K562 (cell line): ENCODE data around the gene ATPAF2. TPM values are rescaled to one million over a fixed set of nuclear protein-coding genes. Genes with fewer than 3 reads are reported as not detected.

Experiments used
- FOXA3 ChIP-seq, 2 experiments: fragments of 450-650 bp in 1 of 2; sonication (generic) in 1 of 2; formaldehyde crosslinking; IDR thresholded peaks in 1 of 2; conservative IDR thresholded peaks in 1 of 2; 2 replicates each; pipeline versions ENCODE4 v1.4.0 to v1.8.0; 2020 to 2022; ENCODE audit warnings: mild to moderate bottlenecking in 2 of 2, missing genetic modification reagents in 1 of 2
- HNRNPK ChIP-seq: fragments of 200-400 bp; formaldehyde crosslinking; IDR thresholded peaks from one replicate; pipeline ENCODE4 v1.6.1; 2018; ENCODE audit warnings: mild to moderate bottlenecking, low read depth, low read length; ENCODE audit not compliant: poor library complexity, severe bottlenecking
- NFIC ChIP-seq: fragments of 450-650 bp; IDR thresholded peaks from 2 replicates; pipeline ENCODE4 v1.6.1; 2017; ENCODE audit warnings: mild to moderate bottlenecking, inconsistent platforms
- NFYB ChIP-seq: IDR thresholded peaks from 2 replicates; pipeline ENCODE4 v1.6.1; 2011; ENCODE audit warnings: mild to moderate bottlenecking, moderate library complexity; ENCODE audit not compliant: insufficient read length; ENCODE audit errors: extremely low read depth
- PHF21A ChIP-seq: fragments of 450-650 bp; IDR thresholded peaks from 2 replicates; pipeline ENCODE4 v1.6.1; 2017; ENCODE audit warnings: low read depth, borderline replicate concordance
- POLR2A ChIP-seq: fragments of 450-650 bp; conservative IDR thresholded peaks from 2 replicates; pipeline ENCODE4 v1.6.1; 2016
- SRSF7 ChIP-seq: fragments of 200-400 bp; formaldehyde crosslinking; optimal IDR thresholded peaks from 2 replicates; pipeline ENCODE3; 2017; ENCODE audit warnings: mild to moderate bottlenecking, low read depth, low read length
- ZNF707 ChIP-seq: fragments of 250-450 bp; sonication (Bioruptor Pico); conservative IDR thresholded peaks from 2 replicates; pipeline ENCODE4 v1.8.0; 2022; ENCODE audit warnings: inconsistent platforms, mild to moderate bottlenecking, moderate library complexity
- polyA plus RNA-seq, 8 experiments: library from polyadenylated mRNA; depleted of rRNA in 4 of 8; stranded (reverse) in 5 of 8; unstranded in 3 of 8; fragments of >200 nt; fragmentation: Nextera tagmentation in 2 of 8; fragmentation: Illumina TruSeq in 1 of 8; extraction: Ambion mirVana in 2 of 8; extraction: Trizol in 1 of 8; gene quantifications; 2 replicates each; pipeline versions ENCODE4 v1.2.1 to v1.2.3, GENCODE V29; 2011 to 2014; ENCODE audit warnings: inconsistent platforms in 1 of 8, missing spikeins in 1 of 8
- total RNA-seq, 7 experiments: library from RNA; depleted of rRNA in 6 of 7; stranded (reverse); fragments of >200 nt in 6 of 7; fragmentation: Illumina TruSeq in 2 of 7; extraction: Trizol in 2 of 7; gene quantifications; 2 replicates each; pipeline versions ENCODE4 v1.2.1 to v1.2.3, GENCODE V29; 2011 to 2021; ENCODE audit warnings: low replicate concordance in 1 of 7
- TF ChIP-seq, protein P1 (sequence below): sonication (generic); formaldehyde crosslinking; IDR thresholded peaks from 2 replicates; pipeline ENCODE4 v1.8.0; 2022; ENCODE audit warnings: mild to moderate bottlenecking, missing genetic modification reagents
- TF ChIP-seq, protein P2 (sequence below): fragments of 200-400 bp; formaldehyde crosslinking; IDR thresholded peaks from 2 replicates; pipeline ENCODE4 v1.6.1; 2017; ENCODE audit warnings: mild to moderate bottlenecking, low read depth, low read length, moderate library complexity
- TF ChIP-seq, protein P3 (sequence below): fragments of 250-450 bp; sonication (Bioruptor Pico); IDR thresholded peaks from 2 replicates; pipeline ENCODE4 v1.6.1; 2021; ENCODE audit warnings: mild to moderate bottlenecking
- TF ChIP-seq, protein P4 (sequence below), 2 experiments: fragments of 450-650 bp; conservative IDR thresholded peaks; 2 replicates each; pipeline ENCODE4 v1.6.1; 2017; ENCODE audit warnings: mild to moderate bottlenecking in 2 of 2, moderate library complexity in 2 of 2
- TF ChIP-seq, protein P5 (sequence below): sonication (generic); formaldehyde crosslinking; IDR thresholded peaks from 2 replicates; pipeline ENCODE4 v1.8.0; 2022; ENCODE audit warnings: missing genetic modification reagents, mild to moderate bottlenecking, borderline replicate concordance

Gene ATPAF2
- total and polyA plus RNA-seq, 9 of the 15 experiments (the other 6 are each of a cell fraction or from before 2014, with no cell fraction given): 2.1 to 19.2 (median 11.3) TPM

DNA sequence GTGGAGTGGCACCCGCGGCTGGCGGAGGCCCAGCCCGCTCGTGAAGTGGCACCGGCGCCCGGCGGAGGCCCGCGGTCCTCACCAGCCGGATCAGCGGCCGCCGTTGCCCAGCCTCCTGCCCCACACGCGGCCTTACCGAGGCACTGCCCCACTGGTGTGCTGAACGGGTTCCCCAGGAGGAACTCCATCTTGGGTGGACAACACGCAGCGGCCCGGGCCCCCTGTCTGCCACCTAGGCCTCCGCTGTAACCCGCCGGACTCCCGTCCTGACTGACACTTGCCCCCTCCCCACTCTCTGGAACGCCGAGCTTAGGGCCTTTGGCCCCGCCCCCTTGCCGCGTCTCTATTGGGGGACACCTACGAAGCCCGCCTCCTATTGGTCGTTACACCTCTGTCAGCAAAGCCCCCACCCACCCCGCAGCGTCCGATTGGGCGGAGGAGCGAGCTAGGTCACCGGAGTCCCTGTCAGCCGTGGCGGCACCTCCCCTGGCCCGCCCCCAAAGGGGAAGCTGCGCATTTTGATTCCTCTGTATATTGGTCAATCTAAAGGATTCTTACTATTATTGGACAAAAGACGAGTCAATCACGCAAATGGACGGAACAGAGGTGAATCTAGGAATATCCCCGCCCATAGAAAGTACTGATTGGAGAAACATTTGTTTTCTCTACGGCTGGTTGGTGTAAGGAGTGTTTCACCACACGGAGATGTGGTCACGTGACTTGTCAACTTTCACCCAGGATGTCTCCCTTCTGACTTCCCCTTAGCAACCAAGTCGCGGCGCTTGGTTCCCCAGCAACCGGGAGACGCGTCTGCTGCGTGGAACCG, 66.6 kb downstream of the ATPAF2 start, which contains the start of the genes DRC3 and TOM1L2 (continued):
- TF ChIP-seq, protein P1, sequence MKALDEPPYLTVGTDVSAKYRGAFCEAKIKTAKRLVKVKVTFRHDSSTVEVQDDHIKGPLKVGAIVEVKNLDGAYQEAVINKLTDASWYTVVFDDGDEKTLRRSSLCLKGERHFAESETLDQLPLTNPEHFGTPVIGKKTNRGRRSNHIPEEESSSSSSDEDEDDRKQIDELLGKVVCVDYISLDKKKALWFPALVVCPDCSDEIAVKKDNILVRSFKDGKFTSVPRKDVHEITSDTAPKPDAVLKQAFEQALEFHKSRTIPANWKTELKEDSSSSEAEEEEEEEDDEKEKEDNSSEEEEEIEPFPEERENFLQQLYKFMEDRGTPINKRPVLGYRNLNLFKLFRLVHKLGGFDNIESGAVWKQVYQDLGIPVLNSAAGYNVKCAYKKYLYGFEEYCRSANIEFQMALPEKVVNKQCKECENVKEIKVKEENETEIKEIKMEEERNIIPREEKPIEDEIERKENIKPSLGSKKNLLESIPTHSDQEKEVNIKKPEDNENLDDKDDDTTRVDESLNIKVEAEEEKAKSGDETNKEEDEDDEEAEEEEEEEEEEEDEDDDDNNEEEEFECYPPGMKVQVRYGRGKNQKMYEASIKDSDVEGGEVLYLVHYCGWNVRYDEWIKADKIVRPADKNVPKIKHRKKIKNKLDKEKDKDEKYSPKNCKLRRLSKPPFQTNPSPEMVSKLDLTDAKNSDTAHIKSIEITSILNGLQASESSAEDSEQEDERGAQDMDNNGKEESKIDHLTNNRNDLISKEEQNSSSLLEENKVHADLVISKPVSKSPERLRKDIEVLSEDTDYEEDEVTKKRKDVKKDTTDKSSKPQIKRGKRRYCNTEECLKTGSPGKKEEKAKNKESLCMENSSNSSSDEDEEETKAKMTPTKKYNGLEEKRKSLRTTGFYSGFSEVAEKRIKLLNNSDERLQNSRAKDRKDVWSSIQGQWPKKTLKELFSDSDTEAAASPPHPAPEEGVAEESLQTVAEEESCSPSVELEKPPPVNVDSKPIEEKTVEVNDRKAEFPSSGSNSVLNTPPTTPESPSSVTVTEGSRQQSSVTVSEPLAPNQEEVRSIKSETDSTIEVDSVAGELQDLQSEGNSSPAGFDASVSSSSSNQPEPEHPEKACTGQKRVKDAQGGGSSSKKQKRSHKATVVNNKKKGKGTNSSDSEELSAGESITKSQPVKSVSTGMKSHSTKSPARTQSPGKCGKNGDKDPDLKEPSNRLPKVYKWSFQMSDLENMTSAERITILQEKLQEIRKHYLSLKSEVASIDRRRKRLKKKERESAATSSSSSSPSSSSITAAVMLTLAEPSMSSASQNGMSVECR (CRISPR knock-in tag): peak; percentile 68
- no peak for TF ChIP-seq PHF21A
- TF ChIP-seq, protein P2, sequence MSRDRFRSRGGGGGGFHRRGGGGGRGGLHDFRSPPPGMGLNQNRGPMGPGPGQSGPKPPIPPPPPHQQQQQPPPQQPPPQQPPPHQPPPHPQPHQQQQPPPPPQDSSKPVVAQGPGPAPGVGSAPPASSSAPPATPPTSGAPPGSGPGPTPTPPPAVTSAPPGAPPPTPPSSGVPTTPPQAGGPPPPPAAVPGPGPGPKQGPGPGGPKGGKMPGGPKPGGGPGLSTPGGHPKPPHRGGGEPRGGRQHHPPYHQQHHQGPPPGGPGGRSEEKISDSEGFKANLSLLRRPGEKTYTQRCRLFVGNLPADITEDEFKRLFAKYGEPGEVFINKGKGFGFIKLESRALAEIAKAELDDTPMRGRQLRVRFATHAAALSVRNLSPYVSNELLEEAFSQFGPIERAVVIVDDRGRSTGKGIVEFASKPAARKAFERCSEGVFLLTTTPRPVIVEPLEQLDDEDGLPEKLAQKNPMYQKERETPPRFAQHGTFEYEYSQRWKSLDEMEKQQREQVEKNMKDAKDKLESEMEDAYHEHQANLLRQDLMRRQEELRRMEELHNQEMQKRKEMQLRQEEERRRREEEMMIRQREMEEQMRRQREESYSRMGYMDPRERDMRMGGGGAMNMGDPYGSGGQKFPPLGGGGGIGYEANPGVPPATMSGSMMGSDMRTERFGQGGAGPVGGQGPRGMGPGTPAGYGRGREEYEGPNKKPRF: no peak
- TF ChIP-seq, protein P3, sequence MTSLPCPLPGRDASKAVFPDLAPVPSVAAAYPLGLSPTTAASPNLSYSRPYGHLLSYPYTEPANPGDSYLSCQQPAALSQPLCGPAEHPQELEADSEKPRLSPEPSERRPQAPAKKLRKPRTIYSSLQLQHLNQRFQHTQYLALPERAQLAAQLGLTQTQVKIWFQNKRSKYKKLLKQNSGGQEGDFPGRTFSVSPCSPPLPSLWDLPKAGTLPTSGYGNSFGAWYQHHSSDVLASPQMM (CRISPR knock-in tag): no peak
- TF ChIP-seq, protein P4, sequence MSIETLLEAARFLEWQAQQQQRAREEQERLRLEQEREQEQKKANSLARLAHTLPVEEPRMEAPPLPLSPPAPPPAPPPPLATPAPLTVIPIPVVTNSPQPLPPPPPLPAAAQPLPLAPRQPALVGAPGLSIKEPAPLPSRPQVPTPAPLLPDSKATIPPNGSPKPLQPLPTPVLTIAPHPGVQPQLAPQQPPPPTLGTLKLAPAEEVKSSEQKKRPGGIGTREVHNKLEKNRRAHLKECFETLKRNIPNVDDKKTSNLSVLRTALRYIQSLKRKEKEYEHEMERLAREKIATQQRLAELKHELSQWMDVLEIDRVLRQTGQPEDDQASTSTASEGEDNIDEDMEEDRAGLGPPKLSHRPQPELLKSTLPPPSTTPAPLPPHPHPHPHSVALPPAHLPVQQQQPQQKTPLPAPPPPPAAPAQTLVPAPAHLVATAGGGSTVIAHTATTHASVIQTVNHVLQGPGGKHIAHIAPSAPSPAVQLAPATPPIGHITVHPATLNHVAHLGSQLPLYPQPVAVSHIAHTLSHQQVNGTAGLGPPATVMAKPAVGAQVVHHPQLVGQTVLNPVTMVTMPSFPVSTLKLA (conservative IDR thresholded peaks at IDR 0.05): peak; percentile 79 to 87
- TF ChIP-seq HNRNPK: no peak
- no peak for TF ChIP-seq ZNF707 (CRISPR knock-in tag)
- no peak for TF ChIP-seq SRSF7
- no peak for TF ChIP-seq NFIC
- peak; percentile 52; the same call in 1 of the 2 replicates for TF ChIP-seq POLR2A
- TF ChIP-seq NFYB: peak; percentile 91
- TF ChIP-seq FOXA3 (CRISPR knock-in tag; conservative IDR thresholded peaks at IDR 0.05 in 1 of 2, IDR thresholded peaks at IDR 0.05 in 1 of 2): peak in 1 of 2 experiments; percentile 37; a peak in 1 of 4 replicates
- TF ChIP-seq, protein P5, sequence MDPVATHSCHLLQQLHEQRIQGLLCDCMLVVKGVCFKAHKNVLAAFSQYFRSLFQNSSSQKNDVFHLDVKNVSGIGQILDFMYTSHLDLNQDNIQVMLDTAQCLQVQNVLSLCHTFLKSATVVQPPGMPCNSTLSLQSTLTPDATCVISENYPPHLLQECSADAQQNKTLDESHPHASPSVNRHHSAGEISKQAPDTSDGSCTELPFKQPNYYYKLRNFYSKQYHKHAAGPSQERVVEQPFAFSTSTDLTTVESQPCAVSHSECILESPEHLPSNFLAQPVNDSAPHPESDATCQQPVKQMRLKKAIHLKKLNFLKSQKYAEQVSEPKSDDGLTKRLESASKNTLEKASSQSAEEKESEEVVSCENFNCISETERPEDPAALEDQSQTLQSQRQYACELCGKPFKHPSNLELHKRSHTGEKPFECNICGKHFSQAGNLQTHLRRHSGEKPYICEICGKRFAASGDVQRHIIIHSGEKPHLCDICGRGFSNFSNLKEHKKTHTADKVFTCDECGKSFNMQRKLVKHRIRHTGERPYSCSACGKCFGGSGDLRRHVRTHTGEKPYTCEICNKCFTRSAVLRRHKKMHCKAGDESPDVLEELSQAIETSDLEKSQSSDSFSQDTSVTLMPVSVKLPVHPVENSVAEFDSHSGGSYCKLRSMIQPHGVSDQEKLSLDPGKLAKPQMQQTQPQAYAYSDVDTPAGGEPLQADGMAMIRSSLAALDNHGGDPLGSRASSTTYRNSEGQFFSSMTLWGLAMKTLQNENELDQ (CRISPR knock-in tag): no peak
